Mucosa of stomach (tissue), 1 donor: ENCODE data around the gene NEURL1B.

Experiments
- H3K27me3 ChIP-seq: one replicate; pipeline ENCODE4 v1.7.0; 2013; ENCODE audit warnings: mild to moderate bottlenecking, low read length; ENCODE audit not compliant: control insufficient read depth, insufficient read depth
- H3K36me3 ChIP-seq: one replicate; pipeline ENCODE4 v1.7.0; 2013; ENCODE audit warnings: low read length; ENCODE audit not compliant: control insufficient read depth, insufficient read depth
- H3K4me1 ChIP-seq: one replicate; pipeline ENCODE4 v1.7.0; 2013; ENCODE audit warnings: mild to moderate bottlenecking, low read length; ENCODE audit not compliant: control insufficient read depth, insufficient read depth
- H3K4me3 ChIP-seq: one replicate; pipeline ENCODE4 v1.7.0; 2013; ENCODE audit warnings: low read length
- H3K9ac ChIP-seq: one replicate; pipeline ENCODE4 v1.7.0; 2013; ENCODE audit warnings: mild to moderate bottlenecking, low read length, moderate library complexity
- H3K9me3 ChIP-seq: one replicate; pipeline ENCODE4 v1.7.0; 2013; ENCODE audit warnings: mild to moderate bottlenecking, low read length, moderate library complexity; ENCODE audit not compliant: control insufficient read depth
- donor health status: Pancreatic carcinoma.

The NEURL1B gene

GRCh38 chr5:172697123-172698121, 56.4 kb downstream of the NEURL1B start:
- peaks cover 17% of the 10 kb centered on the region for H3K27me3 ChIP-seq
- H3K9me3 ChIP-seq = no peaks in the 10 kb centered on the region
- H3K36me3 ChIP-seq = no peaks in the 10 kb centered on the region
- peak overlapping the region; percentile 89 for H3K9ac ChIP-seq
- peak overlapping the region; percentile 99 for H3K4me3 ChIP-seq
- H3K4me1 ChIP-seq = peaks cover 16% of the 10 kb centered on the region

GRCh38 chr5:172699423-172699822, 58.4 kb downstream of the NEURL1B start:
- H3K9me3 ChIP-seq = no peaks in the 10 kb centered on the region
- H3K36me3 ChIP-seq = no peaks in the 10 kb centered on the region
- H3K27me3 ChIP-seq = peaks cover 25% of the 10 kb centered on the region
- no peak overlapping the region for H3K4me3 ChIP-seq
- peaks cover 16% of the 10 kb centered on the region for H3K4me1 ChIP-seq
- no peak overlapping the region for H3K9ac ChIP-seq

GRCh38 chr5:172699999-172700364, 58.9 kb downstream of the NEURL1B start:
- H3K9me3 ChIP-seq = no peaks in the 10 kb centered on the region
- H3K27me3 ChIP-seq = peaks cover 25% of the 10 kb centered on the region
- peaks cover 16% of the 10 kb centered on the region for H3K4me1 ChIP-seq
- no peak overlapping the region for H3K9ac ChIP-seq
- H3K36me3 ChIP-seq = no peaks in the 10 kb centered on the region
- H3K4me3 ChIP-seq = no peak overlapping the region

- Histone ChIP-seq H3K9me3 (no peaks in the 10 kb centered on the region), H3K36me3 (no peaks in the 10 kb centered on the region), H3K27me3 (peaks cover 25% of the 10 kb centered on the region), H3K4me3 (no peak overlapping the region), H3K9ac (no peak overlapping the region), H3K4me1 (peaks cover 16% of the 10 kb centered on the region)
Measured at GRCh38 chr5:172700365-172701290, 59.6 kb downstream of the NEURL1B start.

GRCh38 chr5:172701291-172701656, 60.2 kb downstream of the NEURL1B start:
- Histone ChIP-seq H3K27me3 (peaks cover 25% of the 10 kb centered on the region), H3K9me3 (no peaks in the 10 kb centered on the region), H3K9ac (no peak overlapping the region), H3K4me1 (peaks cover 11% of the 10 kb centered on the region), H3K36me3 (no peaks in the 10 kb centered on the region), H3K4me3 (no peak overlapping the region)

GRCh38 chr5:172703952-172704351, 62.9 kb downstream of the NEURL1B start:
- Histone ChIP-seq H3K27me3 (peaks cover 39% of the 10 kb centered on the region), H3K9me3 (no peaks in the 10 kb centered on the region), H3K4me1 (no peaks in the 10 kb centered on the region), H3K4me3 (no peak overlapping the region), H3K9ac (no peak overlapping the region), H3K36me3 (no peaks in the 10 kb centered on the region)

GRCh38 chr5:172705576-172706084, 64.6 kb downstream of the NEURL1B start:
- no peaks in the 10 kb centered on the region for H3K4me1 ChIP-seq
- H3K4me3 ChIP-seq = no peak overlapping the region
- no peaks in the 10 kb centered on the region for H3K9me3 ChIP-seq
- no peaks in the 10 kb centered on the region for H3K36me3 ChIP-seq
- peaks cover 34% of the 10 kb centered on the region for H3K27me3 ChIP-seq
- no peak overlapping the region for H3K9ac ChIP-seq

GRCh38 chr5:172706796-172707195, 65.7 kb downstream of the NEURL1B start:
- Histone ChIP-seq H3K4me1 (no peaks in the 10 kb centered on the region), H3K4me3 (no peak overlapping the region), H3K9ac (no peak overlapping the region), H3K27me3 (peaks cover 22% of the 10 kb centered on the region), H3K9me3 (no peaks in the 10 kb centered on the region), H3K36me3 (no peaks in the 10 kb centered on the region)

- no peaks in the 10 kb centered on the region for H3K9me3 ChIP-seq
- no peaks in the 10 kb centered on the region for H3K36me3 ChIP-seq
- peaks cover 22% of the 10 kb centered on the region for H3K27me3 ChIP-seq
- H3K4me3 ChIP-seq = no peak overlapping the region
- H3K9ac ChIP-seq = no peak overlapping the region
- no peaks in the 10 kb centered on the region for H3K4me1 ChIP-seq
Measured at GRCh38 chr5:172707285-172708182, 66.5 kb downstream of the NEURL1B start.

GRCh38 chr5:172708183-172708505, 67.1 kb downstream of the NEURL1B start:
- Histone ChIP-seq H3K4me1 (peaks cover 2% of the 10 kb centered on the region), H3K9me3 (no peaks in the 10 kb centered on the region), H3K4me3 (no peak overlapping the region), H3K36me3 (no peaks in the 10 kb centered on the region), H3K9ac (no peak overlapping the region), H3K27me3 (peaks cover 16% of the 10 kb centered on the region)

- Histone ChIP-seq H3K36me3 (no peaks in the 10 kb centered on the region), H3K27me3 (peaks cover 21% of the 10 kb centered on the region), H3K9ac (no peak overlapping the region), H3K9me3 (no peaks in the 10 kb centered on the region), H3K4me1 (peaks cover 16% of the 10 kb centered on the region), H3K4me3 (no peak overlapping the region)
Measured at GRCh38 chr5:172710676-172711075, 69.6 kb downstream of the NEURL1B start.
